CD4-positive, alpha-beta memory T cell (primary cell): ENCODE measurements around the gene ASTN2. TPM values are rescaled to one million over a fixed set of nuclear protein-coding genes. Genes with fewer than 3 reads are reported as not detected.

Experiments
- CTCF ChIA-PET: fragments of 350-600 bp; sonication (Branson Sonifier 250); formaldehyde crosslinking; loops from one replicate; lab custom pipeline; 2021; ENCODE audit warnings: inconsistent platforms; ENCODE audit not compliant: partially characterized antibody; lab: Charles Lee
- POLR2A ChIA-PET: fragments of 350-600 bp; sonication (Branson Sonifier 250); formaldehyde crosslinking; loops from one replicate; lab custom pipeline; 2021; ENCODE audit not compliant: partially characterized antibody; lab: Charles Lee
- DNase-seq, 5 donors: peaks; one replicate each; pipeline versions ENCODE4 v3.0.0 to v3.0.0-alpha.2; 2020 to 2022; ENCODE audit warnings: mixed read lengths in 1 of 5
- H3K27ac ChIP-seq: one replicate; pipeline ENCODE4 v1.7.0; 2013; ENCODE audit warnings: low read depth, low read length
- H3K27me3 ChIP-seq: 2 replicates; pipeline ENCODE4 v1.7.0; 2013; ENCODE audit warnings: mild to moderate bottlenecking, low read length, moderate library complexity; ENCODE audit not compliant: insufficient read depth
- H3K36me3 ChIP-seq: 2 replicates; pipeline ENCODE4 v1.7.0; 2013; ENCODE audit warnings: mild to moderate bottlenecking, low read length, moderate library complexity; ENCODE audit not compliant: insufficient read depth
- H3K4me1 ChIP-seq: 2 replicates; pipeline ENCODE4 v1.7.0; 2013; ENCODE audit warnings: mild to moderate bottlenecking, low read length, moderate library complexity; ENCODE audit not compliant: insufficient read depth
- H3K4me3 ChIP-seq, 2 donors: one replicate each; pipeline ENCODE4 v1.7.0; 2013; ENCODE audit warnings: low read length in 2 of 2, mild to moderate bottlenecking in 1 of 2
- H3K9me3 ChIP-seq, 2 donors: one replicate each; pipeline ENCODE4 v1.7.0; 2013; ENCODE audit warnings: low read length in 2 of 2, control low read depth in 1 of 2; ENCODE audit not compliant: control insufficient read depth in 1 of 2
- H3K27ac Mint-ChIP-seq, 7 donors: one replicate each; pipeline ENCODE4 v1.8.0; 2020 to 2021; ENCODE audit warnings: mixed read lengths in 7 of 7, mild to moderate bottlenecking in 6 of 7, inconsistent platforms in 3 of 7, moderate library complexity in 3 of 7
- H3K27me3 Mint-ChIP-seq, 2 donors: one replicate each; pipeline ENCODE4 v1.8.0; 2020 to 2021; ENCODE audit warnings: mixed read lengths in 2 of 2
- H3K36me3 Mint-ChIP-seq, 2 donors: one replicate each; pipeline ENCODE4 v1.8.0; 2020 to 2021; ENCODE audit warnings: mixed read lengths in 2 of 2, inconsistent platforms in 1 of 2, mild to moderate bottlenecking in 1 of 2
- H3K4me1 Mint-ChIP-seq, 4 donors: one replicate each; pipeline ENCODE4 v1.8.0; 2020 to 2021; ENCODE audit warnings: mixed read lengths in 4 of 4, mild to moderate bottlenecking in 1 of 4
- H3K4me3 Mint-ChIP-seq, 8 donors: one replicate each; pipeline ENCODE4 v1.8.0; 2020 to 2021; ENCODE audit warnings: mixed read lengths in 8 of 8, mild to moderate bottlenecking in 7 of 8, moderate library complexity in 6 of 8, inconsistent platforms in 3 of 8
- H3K9me3 Mint-ChIP-seq, 8 donors: one replicate each; pipeline ENCODE4 v1.8.0; 2020 to 2021; ENCODE audit warnings: mixed read lengths in 8 of 8, mild to moderate bottlenecking in 5 of 8, inconsistent platforms in 3 of 8, moderate library complexity in 1 of 8
- intact Hi-C: fragments of 100-400 bp; cut with micrococcal nuclease; formaldehyde crosslinking; loops from one replicate; pipeline ENCODE4 v1.15.1; 2023
- polyA plus RNA-seq, 2 donors: library from polyadenylated mRNA; unstranded; fragments of 300-500 nt; fragmentation: Illumina TruSeq; gene quantifications; one replicate each; pipeline ENCODE4 v1.2.3, GENCODE V29; 2021
- total RNA-seq, 2 experiments: library from RNA; stranded (reverse); gene quantifications; one replicate each; pipeline ENCODE4 v1.2.3, GENCODE V29; 2021

ASTN2 gene
- total and polyA plus RNA-seq, 4 experiments from 2014 or later, result 2.7 to 5.9 (median 4.8) TPM

DNA sequence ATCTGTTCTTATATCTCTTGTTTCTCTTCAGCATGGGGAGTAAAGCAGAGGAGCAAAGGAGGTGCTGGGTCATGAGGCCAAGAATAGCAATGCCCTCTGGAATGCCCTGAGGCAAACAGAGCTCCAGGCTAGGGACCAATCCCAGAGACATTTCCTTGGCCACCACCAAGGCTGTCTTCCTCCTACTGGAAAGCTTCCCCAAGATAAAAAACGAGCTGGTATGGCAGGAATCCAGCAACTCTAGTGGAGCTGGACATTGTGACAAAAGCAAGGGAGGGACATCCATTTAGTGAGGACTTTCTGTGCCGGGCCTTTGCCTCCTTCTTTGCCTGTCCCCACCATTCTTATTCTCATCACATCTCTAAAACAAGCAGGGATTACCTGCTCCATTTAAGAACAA lies 161.6 kb downstream of the ASTN2 start:
- Histone ChIP-seq H3K4me1 (no peaks in the 10 kb centered on the region), H3K27ac (no peak overlapping the region), H3K27me3 (no peaks in the 10 kb centered on the region), H3K36me3 (no peaks in the 10 kb centered on the region), H3K9me3 (no peaks in the 10 kb centered on the region), H3K4me3 (no peak overlapping the region)
- POLR2A ChIA-PET, result no interaction called here
- Mint-ChIP-seq H3K4me1 (no peaks in the 10 kb centered on the region), H3K9me3 (peaks cover 0 to 10% (median 2%) of the 10 kb centered on the region in 8 donors), H3K36me3 (no peaks in the 10 kb centered on the region), H3K4me3 (no peak overlapping the region), H3K27me3 (no peaks in the 10 kb centered on the region), H3K27ac (no peak overlapping the region)
- DNase-seq, result no peak
- intact Hi-C loops, result no loop called here
- CTCF ChIA-PET, result no interaction called here

GRCh38 chr9:117250610-117251215 lies 164.1 kb downstream of the ASTN2 start:
- CTCF ChIA-PET, result no interaction called here

DNA sequence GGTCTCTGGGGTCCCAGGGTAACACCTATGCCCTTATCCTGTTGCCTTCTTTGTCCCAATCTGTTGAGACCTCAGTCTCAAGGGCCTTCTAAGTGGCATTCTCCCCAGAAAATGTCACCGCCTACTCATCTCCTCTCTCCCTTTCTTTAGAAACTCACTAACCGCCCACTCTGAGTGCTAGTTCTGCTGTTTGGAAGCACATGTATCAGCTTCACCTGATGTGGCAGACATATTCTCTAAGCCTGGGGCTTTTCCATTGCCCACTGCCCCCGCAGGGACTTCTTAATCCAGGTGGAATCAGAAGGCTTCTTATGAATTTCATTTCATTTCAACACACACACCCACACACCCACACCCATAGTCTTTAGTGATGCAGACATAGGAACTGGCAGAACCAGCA lies 165.1 kb downstream of the ASTN2 start:
- H3K4me3 ChIP-seq, result no peak overlapping the region
- Mint-ChIP-seq H3K36me3 (no peaks in the 10 kb centered on the region), H3K9me3 (peaks cover 0 to 8% (median 3%) of the 10 kb centered on the region in 8 donors), H3K27me3 (no peaks in the 10 kb centered on the region), H3K27ac (no peak overlapping the region), H3K4me3 (no peak overlapping the region), H3K4me1 (no peaks in the 10 kb centered on the region)
- ChIA-PET POLR2A (no interaction called here), CTCF (no interaction called here)
- intact Hi-C loops, result no loop called here
- no peaks in the 10 kb centered on the region for H3K4me1 ChIP-seq
- no peaks in the 10 kb centered on the region for H3K9me3 ChIP-seq
- H3K27me3 ChIP-seq, result no peaks in the 10 kb centered on the region
- no peaks in the 10 kb centered on the region for H3K36me3 ChIP-seq
- DNase-seq, result no peak
- H3K27ac ChIP-seq, result no peak overlapping the region

More at GRCh38 chr9:117250610-117251215, 164.1 kb downstream of the ASTN2 start:
- H3K9me3 ChIP-seq, result no peaks in the 10 kb centered on the region
- H3K27me3 ChIP-seq, result no peaks in the 10 kb centered on the region
- POLR2A ChIA-PET, result no interaction called here
- intact Hi-C loops, result no loop called here
- no peak overlapping the region for H3K4me3 Mint-ChIP-seq
- H3K4me1 ChIP-seq, result no peaks in the 10 kb centered on the region
- no peaks in the 10 kb centered on the region for H3K4me1 Mint-ChIP-seq
- no peaks in the 10 kb centered on the region for H3K36me3 Mint-ChIP-seq
- DNase-seq, result no peak
- no peaks in the 10 kb centered on the region for H3K36me3 ChIP-seq
- no peak overlapping the region for H3K27ac ChIP-seq
- no peak overlapping the region for H3K4me3 ChIP-seq
- peaks cover 0 to 10% (median 2%) of the 10 kb centered on the region in 8 donors for H3K9me3 Mint-ChIP-seq
- H3K27me3 Mint-ChIP-seq, result no peaks in the 10 kb centered on the region
- no peak overlapping the region for H3K27ac Mint-ChIP-seq

GRCh38 chr9:117247266-117247665 lies 167.6 kb downstream of the ASTN2 start:
- CTCF ChIA-PET, result no interaction called here
- POLR2A ChIA-PET, result no interaction called here
- Mint-ChIP-seq H3K36me3 (no peaks in the 10 kb centered on the region), H3K27ac (no peak overlapping the region), H3K27me3 (no peaks in the 10 kb centered on the region), H3K4me1 (no peaks in the 10 kb centered on the region), H3K4me3 (no peak overlapping the region), H3K9me3 (peaks cover 0 to 11% (median 6%) of the 10 kb centered on the region in 8 donors)
- Histone ChIP-seq H3K4me3 (no peak overlapping the region), H3K36me3 (no peaks in the 10 kb centered on the region), H3K27ac (no peak overlapping the region), H3K27me3 (no peaks in the 10 kb centered on the region), H3K9me3 (no peaks in the 10 kb centered on the region), H3K4me1 (no peaks in the 10 kb centered on the region)
- DNase-seq, result no peak
- intact Hi-C loops, result no loop called here

DNA sequence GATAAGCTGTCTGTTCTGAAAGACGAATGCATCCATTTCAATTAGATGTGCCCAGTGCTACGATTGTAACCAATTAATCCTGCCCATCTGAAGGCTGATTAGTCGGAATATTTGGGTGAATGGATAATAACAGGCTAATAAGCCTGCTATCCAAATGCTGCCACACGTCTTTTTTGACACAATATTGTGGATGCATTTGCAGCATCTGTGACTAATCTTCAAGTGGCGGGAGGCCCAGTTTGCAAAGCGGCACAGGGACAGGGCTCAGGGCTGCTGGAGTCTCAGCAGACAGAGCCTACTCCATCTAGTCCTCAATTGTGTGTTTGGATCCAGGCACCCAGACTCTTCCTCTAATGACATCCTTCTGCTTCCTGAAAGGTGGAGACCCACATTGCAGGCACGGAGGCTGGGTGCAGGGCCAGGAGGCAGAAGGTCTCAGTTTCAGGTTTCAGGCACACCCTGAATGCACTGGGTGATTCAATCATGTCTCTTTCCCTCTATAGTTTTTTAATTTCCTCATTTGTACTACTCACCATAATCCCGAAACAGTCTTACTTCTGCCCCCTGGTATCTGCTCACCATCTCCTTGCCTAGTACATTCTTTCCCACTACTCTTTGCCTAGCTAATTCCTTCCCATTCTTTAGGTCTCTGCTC lies 169.6 kb downstream of the ASTN2 start:
- POLR2A ChIA-PET, result no interaction called here
- DNase-seq, result no peak
- H3K4me1 Mint-ChIP-seq, result no peaks in the 10 kb centered on the region
- Histone ChIP-seq H3K4me1 (no peaks in the 10 kb centered on the region), H3K4me3 (no peak overlapping the region), H3K36me3 (no peaks in the 10 kb centered on the region), H3K27ac (no peak overlapping the region), H3K9me3 (no peaks in the 10 kb centered on the region), H3K27me3 (no peaks in the 10 kb centered on the region)
- intact Hi-C loops, result no loop called here
- H3K36me3 Mint-ChIP-seq, result no peaks in the 10 kb centered on the region
- H3K27ac Mint-ChIP-seq, result no peak overlapping the region
- no peaks in the 10 kb centered on the region for H3K27me3 Mint-ChIP-seq
- H3K9me3 Mint-ChIP-seq, result peaks cover 0 to 11% (median 8%) of the 10 kb centered on the region in 8 donors
- CTCF ChIA-PET, result no interaction called here
- no peak overlapping the region for H3K4me3 Mint-ChIP-seq

- no peaks in the 10 kb centered on the region for H3K27me3 Mint-ChIP-seq
- H3K27ac Mint-ChIP-seq, result no peak overlapping the region
- H3K4me3 ChIP-seq, result no peak overlapping the region
- no peaks in the 10 kb centered on the region for H3K9me3 ChIP-seq
- peaks cover 0 to 18% (median 8%) of the 10 kb centered on the region in 8 donors for H3K9me3 Mint-ChIP-seq
- ChIA-PET CTCF (interaction anchor here (0.7 kb wide), 1 partner anchor 119 kb away, joined by 3 read pairs; no protein-coding TSS in a partner anchor), POLR2A (no interaction called here)
- no peaks in the 10 kb centered on the region for H3K4me1 ChIP-seq
- H3K4me1 Mint-ChIP-seq, result no peaks in the 10 kb centered on the region
- no peaks in the 10 kb centered on the region for H3K36me3 ChIP-seq
- DNase-seq, result no peak
- H3K27me3 ChIP-seq, result no peaks in the 10 kb centered on the region
- H3K27ac ChIP-seq, result no peak overlapping the region
- intact Hi-C loops, result no loop called here
- no peak overlapping the region for H3K4me3 Mint-ChIP-seq
- H3K36me3 Mint-ChIP-seq, result no peaks in the 10 kb centered on the region
Observed at GRCh38 chr9:117242082-117242481, 172.8 kb downstream of the ASTN2 start.

DNA sequence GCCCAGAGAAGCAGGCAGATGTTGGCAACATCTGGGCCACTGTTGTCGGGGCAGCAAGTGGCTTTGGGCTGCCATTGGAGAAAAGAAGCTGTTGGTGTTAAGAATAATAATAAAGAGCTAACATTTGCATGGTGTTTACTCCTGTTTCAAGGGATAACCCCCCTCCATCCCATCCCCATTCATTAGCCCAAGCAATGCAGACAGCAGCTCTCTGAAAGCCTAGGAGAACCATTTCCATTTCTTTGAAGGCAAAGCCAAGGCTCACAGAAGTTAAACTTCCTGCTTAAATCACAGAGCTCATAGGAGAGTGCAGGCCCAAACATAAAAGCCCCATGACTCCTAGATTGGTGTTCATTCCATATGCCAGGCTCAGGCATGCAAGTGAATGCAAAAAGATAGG lies 175.4 kb downstream of the ASTN2 start:
- DNase-seq, result no peak
- H3K27ac Mint-ChIP-seq, result no peak overlapping the region
- intact Hi-C loops, result no loop called here
- no peaks in the 10 kb centered on the region for H3K27me3 ChIP-seq
- no peak overlapping the region for H3K4me3 Mint-ChIP-seq
- no peak overlapping the region for H3K27ac ChIP-seq
- no peaks in the 10 kb centered on the region for H3K4me1 ChIP-seq
- no peaks in the 10 kb centered on the region for H3K9me3 ChIP-seq
- H3K4me3 ChIP-seq, result no peak overlapping the region
- H3K4me1 Mint-ChIP-seq, result no peaks in the 10 kb centered on the region
- POLR2A ChIA-PET, result no interaction called here
- H3K27me3 Mint-ChIP-seq, result no peaks in the 10 kb centered on the region
- H3K9me3 Mint-ChIP-seq, result peaks cover 0 to 21% (median 8%) of the 10 kb centered on the region in 8 donors
- no peaks in the 10 kb centered on the region for H3K36me3 ChIP-seq
- no peaks in the 10 kb centered on the region for H3K36me3 Mint-ChIP-seq
- CTCF ChIA-PET, result no interaction called here
